GM18517 (cell line): ENCODE results near the gene VPS39.

ENCODE experiments used
- ATAC-seq: cut with Tn5 transposase; IDR thresholded peaks from one replicate; pipeline ENCODE4 v1.9.1; 2021; ENCODE audit warnings: mild to moderate bottlenecking, moderate library complexity; ENCODE audit not compliant: unreplicated experiment

VPS39 gene

DNA sequence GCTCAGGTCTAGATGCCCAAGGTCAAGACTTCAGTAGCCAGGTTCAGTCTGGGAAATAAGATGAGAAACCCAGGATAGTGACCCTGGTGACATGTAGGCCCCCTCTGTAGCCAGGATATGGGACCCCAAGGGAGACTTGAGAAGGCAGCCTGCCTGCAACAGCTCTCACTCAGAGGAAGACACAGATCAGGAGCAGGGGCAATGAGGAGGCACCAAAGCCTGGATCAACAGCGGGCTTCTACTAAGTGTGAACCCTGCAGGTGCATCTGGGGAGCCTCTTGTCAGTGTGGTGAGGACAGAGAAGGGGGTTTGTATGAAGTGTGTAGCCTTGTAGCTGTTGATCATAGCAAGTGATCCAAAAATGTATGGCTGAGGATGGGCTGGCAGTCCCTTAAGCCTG is 77.1 kb downstream of the VPS39 start:
- no peak for ATAC-seq

DNA sequence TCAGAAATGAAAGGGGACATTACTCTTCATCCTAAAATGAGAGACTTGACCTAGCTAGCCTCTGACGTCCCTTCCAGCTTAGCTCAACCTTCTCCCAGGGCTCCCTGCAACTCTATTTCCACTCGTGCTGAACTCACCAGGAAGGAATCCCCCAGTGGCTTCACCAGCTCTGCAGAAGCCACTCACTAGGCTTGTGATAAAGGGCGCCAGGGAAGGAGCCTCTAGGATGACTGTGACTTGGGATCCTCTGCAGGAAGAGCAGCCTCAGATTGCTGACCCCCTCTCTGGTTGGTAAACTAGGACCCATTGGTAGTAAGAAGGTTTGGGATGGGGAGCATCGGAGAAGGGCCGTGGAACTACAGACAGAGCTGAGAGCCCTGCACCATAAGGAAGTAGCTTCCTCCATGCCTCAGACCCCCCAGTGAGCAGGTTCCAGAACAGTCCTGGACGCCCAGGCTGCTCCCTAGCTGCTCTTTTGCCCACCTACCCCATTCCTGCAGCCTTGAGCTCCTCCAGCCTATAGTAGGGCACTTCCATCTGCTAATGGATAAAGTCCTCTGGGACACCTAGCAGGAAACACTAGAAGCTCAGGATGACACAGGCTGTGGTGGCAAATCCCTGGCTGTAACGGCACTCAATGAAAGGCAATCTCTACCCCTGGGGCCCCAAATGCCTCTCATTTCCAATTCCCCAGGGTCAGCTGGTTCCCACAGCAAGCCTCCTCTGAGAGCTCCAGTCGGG is 77.7 kb downstream of the VPS39 start:
- no peak for ATAC-seq

DNA sequence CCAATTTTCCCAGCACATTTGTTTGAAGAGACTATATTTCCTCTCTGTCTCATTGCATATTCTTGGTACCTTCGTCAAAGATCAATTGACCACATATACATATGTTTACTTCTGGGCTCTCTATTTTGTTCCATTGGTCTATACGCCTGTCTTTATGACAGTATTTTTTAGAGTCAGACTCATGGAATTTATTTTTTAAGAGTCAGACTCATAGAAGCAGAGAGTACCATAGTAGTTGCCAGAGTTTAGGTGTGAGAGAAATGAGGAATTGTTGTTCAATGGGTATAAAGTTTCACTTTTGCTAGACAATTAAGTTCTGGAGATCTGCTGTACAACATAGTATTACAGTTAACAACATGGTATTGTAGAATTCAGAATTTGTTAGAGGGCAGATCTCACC is 78.7 kb downstream of the VPS39 start:
- ATAC-seq, result no peak

DNA sequence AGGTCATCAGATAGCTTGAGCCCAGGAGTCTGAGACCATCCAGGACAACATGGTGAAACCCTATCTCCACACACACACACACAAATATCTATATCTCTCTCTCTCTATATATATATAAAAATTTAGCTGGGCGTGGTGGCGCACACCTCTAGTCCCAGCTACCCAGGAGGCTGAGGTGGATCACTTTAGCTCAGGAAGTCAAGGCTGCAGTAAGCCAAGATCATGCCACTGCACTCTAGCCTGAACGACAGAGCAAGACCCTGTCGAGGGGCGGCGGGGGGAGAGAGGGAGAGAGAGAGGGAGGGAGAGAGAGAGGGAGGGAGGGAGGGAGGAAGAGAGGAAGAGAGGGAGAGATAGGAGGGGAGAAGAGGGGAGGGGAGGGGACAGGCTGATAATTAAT is 79.6 kb downstream of the VPS39 start:
- ATAC-seq, result no peak

- ATAC-seq, result no peak
Observed at GRCh38 chr15:42123546-42123945, 84.6 kb downstream of the VPS39 start.

GRCh38 chr15:42121682-42122081 is 86.4 kb downstream of the VPS39 start:
- no peak for ATAC-seq

DNA sequence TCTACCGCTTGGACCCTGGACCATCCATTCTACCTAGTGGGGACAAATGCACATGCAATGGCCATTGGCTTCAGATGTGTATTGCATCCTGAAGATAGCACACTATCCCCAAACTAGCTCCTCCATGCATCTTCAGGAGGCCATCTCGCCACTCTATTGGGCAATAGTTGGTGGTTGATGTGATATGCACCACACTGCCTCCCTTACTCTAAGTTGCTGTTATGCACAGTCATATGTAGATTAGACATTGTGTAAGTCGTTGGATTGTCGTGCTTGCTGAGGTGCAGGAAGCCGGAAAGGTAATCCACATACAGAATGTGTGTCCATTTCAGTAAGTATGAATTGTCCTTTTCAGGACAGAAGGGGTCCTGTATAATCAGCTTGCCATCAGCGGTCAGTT is 87.1 kb downstream of the VPS39 start:
- ATAC-seq, result no peak

DNA sequence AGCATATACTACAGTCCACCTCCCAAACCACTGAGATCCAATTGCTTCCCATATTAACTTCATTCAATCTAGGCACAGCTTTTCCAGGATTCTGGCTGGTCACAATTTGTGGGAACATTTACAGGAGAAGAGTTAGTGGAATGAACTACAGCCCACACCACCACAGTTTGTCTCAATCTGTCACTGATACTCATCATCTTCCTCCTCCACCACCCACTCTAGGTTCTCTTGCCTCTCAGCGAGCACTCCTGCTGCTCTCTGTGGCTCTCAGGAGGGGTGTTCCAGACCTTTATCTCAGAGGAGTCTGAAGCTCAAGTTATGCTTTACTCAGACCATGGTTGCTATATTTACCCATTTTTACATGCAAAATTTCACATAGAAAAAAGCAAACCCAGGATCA is 87.8 kb downstream of the VPS39 start:
- ATAC-seq, result no peak

- ATAC-seq, result no peak
Observed at GRCh38 chr15:42119446-42119760, 88.7 kb downstream of the VPS39 start.

DNA sequence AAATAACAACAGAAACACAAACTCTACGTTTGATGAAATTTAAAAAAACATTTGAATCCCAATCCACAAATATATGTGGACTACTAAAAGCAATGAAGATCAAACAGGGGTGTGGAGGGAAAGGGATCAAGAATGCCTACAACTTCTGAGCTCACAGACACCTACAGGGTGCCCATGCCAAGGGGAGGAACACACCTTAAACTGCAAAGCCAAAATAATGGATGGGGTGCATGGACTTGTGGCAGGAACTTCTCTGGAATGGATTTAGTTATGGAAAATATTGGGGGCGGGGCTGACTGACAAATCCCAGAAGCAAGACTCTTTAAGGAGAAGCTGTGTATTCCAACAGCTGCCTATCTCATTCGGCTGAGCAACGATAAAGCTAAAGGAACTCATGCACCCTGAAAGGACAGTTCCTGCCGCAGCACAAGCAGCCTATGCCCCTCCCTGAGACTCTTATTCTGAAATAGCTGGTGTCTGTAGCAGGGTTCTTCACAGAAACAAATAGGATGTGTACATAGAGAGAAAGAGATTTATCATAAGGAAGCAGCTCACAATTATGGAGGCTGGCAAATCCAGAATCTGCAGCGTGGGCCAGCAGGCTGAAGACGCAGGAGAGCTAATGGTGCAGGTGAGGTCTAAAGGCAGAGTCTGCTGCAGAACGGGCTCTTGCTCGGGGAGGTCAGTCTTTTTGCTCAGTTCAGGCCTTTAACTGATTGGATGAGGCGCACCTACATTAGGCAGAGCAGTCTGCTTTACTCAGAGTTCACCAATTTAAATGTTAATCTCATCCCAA is 89.3 kb downstream of the VPS39 start:
- ATAC-seq, result no peak

GRCh38 chr15:42111924-42112323 is 96.2 kb downstream of the VPS39 start:
- ATAC-seq, result no peak

GRCh38 chr15:42110367-42110766 is 97.7 kb downstream of the VPS39 start:
- ATAC-seq, result no peak

DNA sequence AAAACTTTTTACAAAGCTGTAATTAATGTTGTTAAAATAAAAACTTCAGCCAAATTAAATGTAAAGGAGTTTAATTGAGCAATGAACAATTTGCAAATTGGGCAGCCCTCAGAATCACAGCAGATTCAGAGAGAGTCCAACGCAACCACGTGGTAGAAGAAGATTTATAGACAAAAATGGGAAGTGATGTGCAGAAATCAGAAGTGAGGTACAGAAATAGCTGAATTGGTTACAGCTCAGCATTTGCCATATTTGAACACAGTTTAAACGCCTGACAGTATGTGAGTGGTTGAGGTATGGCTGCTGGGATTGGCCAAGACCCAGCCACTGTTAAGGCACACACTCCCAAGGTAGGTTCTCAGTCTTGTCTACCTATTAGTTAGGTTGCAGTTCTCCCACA is 99.3 kb downstream of the VPS39 start:
- no peak for ATAC-seq
